ENCODE measurements around the gene KRTAP5-7.

Gene KRTAP5-7, protein sequence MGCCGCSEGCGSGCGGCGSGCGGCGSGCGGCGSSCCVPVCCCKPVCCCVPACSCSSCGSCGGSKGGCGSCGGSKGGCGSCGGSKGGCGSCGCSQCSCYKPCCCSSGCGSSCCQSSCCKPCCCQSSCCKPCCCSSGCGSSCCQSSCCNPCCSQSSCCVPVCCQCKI

DNA sequence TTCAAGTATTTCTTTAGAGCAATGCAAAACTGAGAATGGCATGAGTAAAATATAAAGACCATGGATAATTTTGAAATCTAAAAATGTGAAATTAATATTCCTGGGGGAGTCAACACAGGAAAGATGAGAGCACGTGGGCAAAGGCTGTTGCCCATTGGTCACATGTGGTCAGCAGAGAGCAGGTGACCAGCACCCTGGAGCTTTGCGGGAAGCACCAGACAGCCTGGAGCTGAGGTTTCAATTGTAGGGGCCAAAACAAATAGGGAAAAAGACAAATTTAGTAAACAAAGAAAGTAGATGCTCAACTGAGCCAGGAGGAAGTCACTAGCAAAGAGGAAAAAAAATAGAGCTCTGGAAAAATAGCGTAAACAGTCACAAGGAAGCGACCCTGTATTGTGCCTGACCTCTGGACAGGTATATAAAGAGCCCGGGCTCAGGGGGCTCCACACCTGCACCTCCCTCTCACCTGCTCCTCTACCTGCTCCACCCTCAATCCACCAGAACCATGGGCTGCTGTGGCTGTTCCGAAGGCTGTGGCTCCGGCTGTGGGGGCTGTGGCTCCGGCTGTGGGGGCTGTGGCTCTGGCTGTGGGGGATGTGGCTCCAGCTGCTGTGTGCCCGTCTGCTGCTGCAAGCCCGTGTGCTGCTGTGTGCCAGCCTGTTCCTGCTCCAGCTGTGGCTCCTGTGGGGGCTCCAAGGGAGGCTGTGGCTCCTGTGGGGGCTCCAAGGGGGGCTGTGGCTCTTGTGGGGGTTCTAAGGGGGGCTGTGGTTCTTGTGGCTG lies at the start of gene KRTAP5-7:
KRTAP5-7 (plus strand) TSS at position 472 of the 780 bp plus-strand sequence; CDS start at position 506, 34 bp downstream.
- peak; percentile 58 for DNase-seq

GRCh38 chr11:71477641-71478527 lies 49.2 kb upstream of the KRTAP5-7 start:
- DNase-seq, result no peak

GRCh38 chr11:71478528-71478840 lies 48.6 kb upstream of the KRTAP5-7 start:
- no peak for DNase-seq

GRCh38 chr11:71481101-71481960 lies 45.7 kb upstream of the KRTAP5-7 start:
- no peak for DNase-seq

- no peak for DNase-seq
Measured at GRCh38 chr11:71482216-71482615, 44.9 kb upstream of the KRTAP5-7 start.

GRCh38 chr11:71482746-71483364 lies 44.2 kb upstream of the KRTAP5-7 start:
- no peak for DNase-seq

DNA sequence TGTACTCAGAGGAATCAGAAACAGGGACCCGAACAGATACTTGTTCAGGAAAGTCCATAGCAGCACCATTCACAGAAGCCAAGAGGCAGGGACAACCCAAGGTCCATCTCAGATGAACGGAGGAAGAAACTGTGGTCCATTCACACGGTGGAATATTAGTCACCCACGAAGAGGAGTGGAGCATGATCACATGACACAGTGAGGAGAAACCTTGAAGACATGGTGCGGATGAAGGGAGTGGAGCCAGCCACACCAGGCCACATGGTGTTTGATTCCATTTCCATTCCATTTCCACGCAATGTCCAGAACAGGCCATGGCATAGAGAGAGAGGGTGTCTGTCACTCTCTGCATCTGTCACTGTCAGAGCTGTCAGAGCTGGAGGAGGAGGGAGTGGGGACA lies 43.4 kb upstream of the KRTAP5-7 start:
- no peak for DNase-seq

DNA sequence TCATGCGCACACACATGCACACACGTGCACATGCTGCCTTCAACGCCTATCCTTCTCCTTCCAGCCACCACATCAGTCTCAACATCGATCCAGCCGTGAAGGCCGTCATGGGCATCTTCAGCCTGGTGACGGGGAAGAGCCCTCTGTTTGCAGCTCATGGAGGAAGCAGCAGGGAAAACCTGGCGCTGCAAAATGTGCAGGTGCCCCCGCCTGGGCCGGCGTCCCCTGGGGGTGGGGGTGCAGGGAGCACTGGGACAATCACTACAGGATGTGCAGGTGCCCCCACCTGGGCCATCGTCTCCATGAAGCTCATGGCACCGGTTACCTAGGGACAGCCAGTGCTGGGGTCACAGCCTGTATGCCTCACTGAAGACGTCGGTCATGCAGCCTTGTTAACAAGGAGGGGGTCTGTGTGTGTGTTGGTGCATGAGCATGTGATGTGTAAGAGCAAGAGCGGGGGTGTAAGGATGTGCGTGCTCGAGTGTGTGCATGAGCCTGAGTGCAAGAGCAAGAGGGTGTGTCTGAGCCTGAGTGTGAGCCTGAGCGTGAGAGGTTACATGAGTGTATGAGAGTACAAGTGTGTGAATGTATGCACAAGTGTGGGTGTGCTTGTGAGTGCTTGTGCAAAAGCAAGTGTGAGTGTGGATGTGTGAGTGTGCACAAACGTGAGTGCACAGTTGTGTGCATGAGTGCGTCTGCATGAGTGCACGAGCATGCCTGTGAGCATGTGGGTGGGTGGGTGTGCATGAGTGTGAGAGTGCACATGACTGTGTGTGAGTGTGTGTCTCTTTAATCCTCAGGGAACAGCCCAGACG lies 42.6 kb upstream of the KRTAP5-7 start:
- no peak for DNase-seq

DNA sequence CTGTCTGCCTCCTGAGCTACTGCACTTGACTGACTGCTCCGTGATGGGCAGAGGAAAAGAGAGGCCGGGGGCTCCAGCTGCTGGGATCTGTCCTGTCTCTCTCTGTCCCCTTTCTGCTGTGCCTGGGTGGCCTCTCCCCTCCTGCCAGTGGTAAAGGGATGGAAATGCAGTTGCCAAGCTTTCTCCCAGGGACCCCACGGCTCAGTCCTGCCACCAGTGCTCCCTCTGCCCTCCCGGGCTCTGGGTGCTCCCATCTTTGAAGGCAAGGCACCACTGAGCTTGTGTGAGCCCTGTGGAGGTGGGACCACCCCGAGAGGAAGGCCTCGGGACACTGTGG lies 42.0 kb upstream of the KRTAP5-7 start:
- no peak for DNase-seq

DNA sequence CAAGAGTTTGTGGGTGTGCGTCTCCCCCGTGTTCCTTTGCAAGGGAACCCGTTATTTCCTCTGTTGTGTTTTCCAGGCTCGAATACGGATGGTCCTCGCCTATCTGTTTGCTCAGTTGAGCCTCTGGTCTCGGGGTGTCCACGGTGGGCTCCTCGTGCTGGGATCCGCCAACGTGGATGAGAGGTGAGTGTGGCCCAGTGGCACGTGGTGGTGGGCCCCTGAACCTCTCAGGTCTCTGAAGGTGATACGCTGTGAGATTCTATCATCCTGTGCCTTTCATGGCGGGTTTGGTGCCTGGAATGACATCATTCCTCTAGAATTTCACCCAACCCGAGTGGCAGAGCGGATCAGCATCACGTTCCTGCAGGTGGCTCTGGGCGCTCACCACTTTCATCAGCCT lies 41.6 kb upstream of the KRTAP5-7 start:
- no peak for DNase-seq

DNA sequence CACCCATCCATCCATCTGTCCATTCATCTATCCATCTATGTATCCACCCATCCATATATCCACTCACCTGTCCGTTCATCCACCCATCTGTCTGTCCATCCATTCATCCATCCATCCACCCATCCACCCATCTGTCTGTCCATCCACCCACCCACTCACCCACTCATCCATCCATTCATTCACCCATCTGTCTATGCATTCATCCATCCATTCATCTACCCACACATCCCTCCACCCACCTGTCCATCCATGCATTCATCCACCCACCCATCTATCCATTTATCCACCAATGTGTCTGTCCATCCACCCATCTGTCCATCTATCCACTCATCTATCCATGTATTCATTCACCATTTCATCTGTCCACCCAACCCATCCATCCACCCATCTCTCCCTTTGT lies 40.7 kb upstream of the KRTAP5-7 start:
- DNase-seq, result no peak

DNA sequence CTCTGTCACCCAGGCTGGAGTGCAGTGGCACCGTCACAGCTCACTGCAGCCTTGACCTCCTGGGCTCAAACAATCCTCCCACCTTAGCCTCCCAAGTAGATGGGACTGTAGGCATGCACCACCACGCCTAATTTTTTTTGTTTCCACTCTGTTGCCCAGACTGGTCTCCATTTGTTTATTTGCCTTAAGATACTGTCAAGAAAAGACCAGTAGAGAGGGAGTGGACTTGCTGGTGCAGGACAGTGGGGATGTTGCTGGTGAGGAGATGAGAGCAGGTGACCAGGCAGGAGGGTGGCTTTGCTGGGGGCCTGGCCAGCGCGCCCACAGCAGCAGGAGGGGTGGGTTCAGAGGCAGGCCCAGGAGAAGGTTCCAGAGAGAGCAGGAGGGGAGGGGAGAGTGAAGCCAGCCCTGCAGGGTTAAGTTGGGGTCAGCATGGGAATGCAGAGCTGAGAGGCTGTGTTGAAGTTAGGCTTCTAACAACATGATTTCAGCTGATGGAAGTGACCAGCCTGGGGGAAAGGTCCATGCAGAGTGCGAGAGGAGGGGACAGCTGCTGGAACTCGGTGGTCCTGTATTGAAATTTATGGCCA lies 38.3 kb upstream of the KRTAP5-7 start:
- DNase-seq, result no peak

DNA sequence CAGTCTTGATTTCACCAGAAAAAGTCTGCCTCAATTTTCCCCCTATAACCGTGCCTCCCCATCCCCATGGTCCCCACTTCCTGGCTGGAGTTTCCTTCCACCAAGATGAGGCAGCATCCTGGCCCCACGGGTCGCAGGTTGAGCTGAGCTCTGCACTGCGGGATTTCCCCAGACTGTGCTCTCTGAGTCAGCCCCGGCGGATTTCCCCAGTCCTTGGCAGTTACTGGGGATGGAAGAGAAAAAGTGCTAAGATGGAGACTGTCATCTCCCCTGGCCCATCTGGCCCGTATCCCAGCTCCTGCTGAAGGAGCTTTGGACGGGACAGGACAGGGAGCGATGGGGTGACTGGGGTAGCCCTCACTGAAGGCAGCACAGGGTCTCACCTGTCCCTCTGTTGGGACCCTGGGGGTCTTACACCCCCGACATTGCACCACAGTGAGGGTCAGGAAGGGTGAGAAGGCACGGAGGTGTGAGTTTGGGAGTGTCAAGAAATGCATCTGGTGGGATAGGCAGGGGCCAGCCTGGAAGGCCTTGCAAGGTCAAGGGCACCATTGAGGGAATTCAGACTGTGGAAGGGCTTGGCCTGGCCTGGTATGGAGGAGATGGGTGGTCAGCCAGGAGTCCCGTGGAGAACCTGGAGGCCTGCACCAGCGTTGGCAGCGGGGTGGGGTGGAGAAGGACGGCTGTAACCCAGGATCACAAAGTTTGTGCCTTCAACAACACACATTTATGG lies 37.6 kb upstream of the KRTAP5-7 start:
- no peak for DNase-seq

DNA sequence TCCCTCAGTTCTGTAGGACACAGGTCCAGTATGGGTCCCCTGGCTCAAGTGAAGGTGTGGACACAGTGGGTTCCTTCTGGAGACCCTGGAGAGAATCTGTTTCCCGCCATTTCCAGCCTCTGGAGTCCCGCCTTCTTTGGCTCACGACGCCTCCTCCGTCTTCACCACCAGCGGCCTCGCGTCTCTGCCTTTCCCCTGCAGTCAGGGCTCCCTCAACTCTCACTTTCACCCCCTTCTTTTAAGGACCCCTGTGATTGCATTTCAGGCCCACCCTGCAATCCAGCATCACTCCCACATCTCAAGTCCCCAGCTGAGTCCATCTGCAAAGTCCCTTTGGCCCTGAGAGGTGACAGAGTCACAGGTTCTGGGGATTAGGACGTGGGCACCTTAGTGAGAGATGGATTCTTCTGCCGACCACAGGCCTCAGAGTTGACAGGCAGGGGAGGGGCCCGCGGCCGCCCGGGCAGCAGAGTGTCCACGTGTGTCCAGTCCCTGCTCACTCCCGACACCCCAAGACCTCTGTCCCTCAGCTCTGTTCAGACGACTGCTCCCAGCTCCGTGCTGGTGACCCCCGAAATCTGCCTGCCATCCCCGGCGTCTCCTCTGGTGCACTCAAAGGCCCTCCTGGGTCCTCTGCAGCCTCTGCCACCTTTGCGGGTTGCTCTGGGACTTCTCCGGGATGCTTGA lies 36.9 kb upstream of the KRTAP5-7 start:
- DNase-seq, result no peak

DNA sequence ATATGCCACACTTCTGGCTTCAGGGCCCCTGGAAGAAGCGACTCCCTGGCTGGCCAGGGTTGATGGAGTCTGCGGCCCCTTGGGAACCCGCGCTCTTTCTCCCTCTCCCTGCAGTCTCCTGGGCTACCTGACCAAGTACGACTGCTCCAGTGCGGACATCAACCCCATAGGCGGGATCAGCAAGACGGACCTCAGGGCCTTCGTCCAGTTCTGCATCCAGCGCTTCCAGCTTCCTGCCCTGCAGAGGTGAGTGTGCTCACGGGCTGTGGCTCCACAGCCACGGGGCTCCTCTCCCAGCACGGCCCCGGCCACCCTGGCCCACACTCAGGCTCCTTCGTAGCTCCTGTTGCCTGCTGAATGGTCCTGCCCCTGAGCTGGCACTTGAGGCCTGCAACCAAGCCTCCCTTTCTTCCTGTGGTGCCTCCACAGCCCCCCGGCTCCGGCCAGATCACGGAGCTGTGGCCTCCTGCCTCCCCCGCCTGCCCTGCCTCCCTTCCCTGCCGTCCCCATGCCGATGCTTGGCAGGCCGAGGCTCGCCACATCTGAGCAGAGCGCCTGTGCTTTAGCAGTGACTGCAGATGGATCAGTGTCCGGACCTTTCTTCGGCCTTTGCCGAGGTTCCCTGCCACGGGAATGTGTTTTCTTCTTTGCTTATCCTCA lies 36.2 kb upstream of the KRTAP5-7 start:
- DNase-seq, result no peak

GRCh38 chr11:71491531-71491930 lies 35.5 kb upstream of the KRTAP5-7 start:
- no peak for DNase-seq

DNA sequence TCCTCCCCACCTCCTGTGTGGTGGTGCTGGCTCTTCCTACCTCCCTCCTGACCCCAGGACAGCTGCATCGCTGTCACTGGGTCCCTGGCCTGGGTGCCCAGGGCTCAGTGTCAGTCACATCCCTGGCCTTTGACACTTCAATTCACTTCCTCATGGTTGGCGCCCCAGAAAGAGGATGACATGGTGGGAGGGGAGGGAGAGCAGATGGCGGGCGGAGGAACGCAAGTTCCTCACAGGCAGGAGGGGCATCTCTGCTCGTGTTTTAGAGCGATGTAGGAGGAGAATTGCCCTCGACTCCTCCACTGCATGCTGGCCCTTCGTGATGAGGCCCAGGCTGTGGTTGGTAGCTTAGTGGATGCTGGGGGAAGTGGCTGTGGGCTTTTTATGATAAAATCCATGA lies 35.1 kb upstream of the KRTAP5-7 start:
- DNase-seq, result no peak

DNA sequence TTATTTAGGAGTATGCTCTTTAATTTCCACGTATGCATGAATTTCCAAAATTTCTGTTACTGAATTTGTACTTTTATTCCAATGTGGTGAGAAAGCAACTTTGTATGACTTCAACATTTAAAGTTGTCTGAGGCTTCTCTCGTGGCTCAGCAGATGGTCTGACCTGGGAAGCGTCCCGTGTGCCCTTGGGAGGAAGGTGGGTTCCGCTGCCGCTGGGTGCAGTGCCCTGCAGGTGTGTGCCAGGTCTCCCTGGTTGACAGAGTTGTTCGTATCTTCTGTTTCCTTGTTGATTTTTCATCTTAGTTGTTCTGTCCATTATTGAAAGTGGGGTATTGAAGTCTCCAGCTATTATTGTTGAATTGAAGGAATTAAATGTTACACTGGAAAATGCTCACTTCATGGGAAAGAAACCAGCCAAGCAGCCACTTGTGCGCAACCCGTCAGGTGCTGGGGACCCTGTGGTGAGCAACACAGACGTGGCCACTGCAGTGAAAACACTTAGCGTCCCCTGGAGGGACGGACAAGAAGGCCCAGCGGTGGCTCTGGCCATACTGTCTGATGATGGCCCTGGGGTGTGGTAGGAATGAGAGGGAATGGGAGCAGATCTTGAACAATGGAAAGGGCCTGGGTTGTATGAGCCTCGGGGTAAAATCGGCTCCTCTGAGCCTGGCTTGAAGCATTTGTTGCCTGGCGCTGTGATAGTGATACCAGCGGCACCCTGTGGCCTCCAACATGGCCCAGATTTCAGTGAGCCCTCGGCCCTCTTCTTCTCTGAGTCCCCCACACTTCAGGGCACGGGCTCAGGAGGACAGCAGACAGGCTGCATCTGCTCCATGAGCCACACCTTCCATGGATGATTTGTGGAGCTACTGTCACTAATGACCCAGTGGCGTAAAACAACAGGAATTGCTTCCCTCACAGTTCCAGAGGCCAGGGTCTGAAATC lies 31.5 kb upstream of the KRTAP5-7 start:
- no peak for DNase-seq
